ENCODE data around the gene ZNF853.

GRCh38 chr7:6619961-6620360, 4.6 kb downstream of the ZNF853 start:
- TF ChIP-seq POLR2A (IDR thresholded peaks at IDR 0.05) (no peak), CTCF (IDR thresholded peaks at IDR 0.05) (no peak), POLR2AphosphoS5 (IDR thresholded peaks at IDR 0.05) (no peak)
